A549 (cell line): ENCODE results near the gene CDT1. TPM values are rescaled to one million over a fixed set of nuclear protein-coding genes. Genes with fewer than 3 reads are reported as not detected.

Experiments used
- ATAC-seq, 2 experiments: fragments of 200-7000 bp in 1 of 2; fragments of >200 bp in 1 of 2; cut with Nextera tagmentation in 1 of 2; cut with Tn5 transposase in 1 of 2; 3 replicates each; pipeline versions ENCODE4 v1.8.0 to v1.9.1; 2018 to 2020; ENCODE audit warnings: mild to moderate bottlenecking in 1 of 2, moderate library complexity in 1 of 2
- CTCF ChIA-PET: fragments of 300-600 bp; sonication (Branson Sonifier 250); formaldehyde crosslinking; extraction: SDS; loops from one replicate; lab custom pipeline; 2021; ENCODE audit warnings: antibody characterized with exemption, inconsistent platforms; lab: Yijun Ruan, JAX
- POLR2A ChIA-PET: fragments of 350-600 bp; formaldehyde crosslinking; extraction: SDS; loops from one replicate; lab custom pipeline; 2021; ENCODE audit warnings: antibody characterized with exemption, inconsistent platforms; lab: Yijun Ruan, JAX
- DNase-seq, 2 experiments: peaks; one replicate each; pipeline versions ENCODE4 v3.0.0 to v3.0.0-alpha.2; 2011 to 2016; ENCODE audit warnings: low read depth in 1 of 2, low spot score in 1 of 2
- FAIRE-seq: peaks from 2 replicates; lab custom pipeline; 2011; peaks lifted over from hg19 to GRCh38; lab: Jason Lieb, UNC
- H3K27ac ChIP-seq, 2 experiments: fragments of >200 bp; sonication (Bioruptor Twin); formaldehyde crosslinking; 3 replicates each; pipeline ENCODE4 v1.5.1; 2016 to 2017
- H3K4me1 ChIP-seq: fragments of >200 bp; sonication (Bioruptor Twin); formaldehyde crosslinking; 3 replicates; pipeline ENCODE4 v1.6.1; 2016
- H3K4me2 ChIP-seq: fragments of >200 bp; sonication (Bioruptor Twin); formaldehyde crosslinking; 3 replicates; pipeline ENCODE4 v1.6.1; 2016
- H3K4me3 ChIP-seq: fragments of >200 bp; sonication (Bioruptor Twin); formaldehyde crosslinking; 3 replicates; pipeline ENCODE4 v1.5.1; 2016
- H3K9me3 ChIP-seq: fragments of >200 bp; sonication (Bioruptor Twin); formaldehyde crosslinking; 3 replicates; pipeline ENCODE4 v1.6.1; 2016
- CBX8 ChIP-seq: fragments of 200-600 bp; sonication (generic); IDR thresholded peaks from 2 replicates; pipeline ENCODE4 v1.6.1; 2016
- CEBPB ChIP-seq, 2 experiments: fragments of >200 bp in 1 of 2; sonication (Bioruptor Twin) in 1 of 2; formaldehyde crosslinking in 1 of 2; IDR thresholded peaks; 2 replicates each; pipeline ENCODE4 v1.6.1; 2012 to 2016
- EHMT2 ChIP-seq: fragments of 200-600 bp; sonication (generic); IDR thresholded peaks from 2 replicates; pipeline ENCODE4 v1.6.1; 2016; ENCODE audit warnings: antibody characterized with exemption, low read depth, mild to moderate bottlenecking, moderate library complexity
- FOSL2 ChIP-seq, 2 experiments: fragments of 450-650 bp in 1 of 2; fragments of >200 bp in 1 of 2; sonication (Bioruptor Twin) in 1 of 2; formaldehyde crosslinking; IDR thresholded peaks; 2 replicates each; pipeline versions ENCODE4 v1.5.0 to v1.6.1; 2016 to 2020; ENCODE audit warnings: mild to moderate bottlenecking in 1 of 2, moderate library complexity in 1 of 2
- HOXB5 ChIP-seq: fragments of 250-450 bp; sonication (Bioruptor Pico); IDR thresholded peaks from 2 replicates; pipeline ENCODE4 v1.5.0; 2020; ENCODE audit warnings: mild to moderate bottlenecking, moderate library complexity
- JUNB ChIP-seq: fragments of >200 bp; sonication (Bioruptor Twin); formaldehyde crosslinking; IDR thresholded peaks from 2 replicates; pipeline ENCODE4 v1.6.1; 2016
- MAFK ChIP-seq: fragments of 450-650 bp; IDR thresholded peaks from 2 replicates; pipeline ENCODE4 v1.6.1; 2014; ENCODE audit not compliant: partially characterized antibody
- MYC ChIP-seq: IDR thresholded peaks from 2 replicates; pipeline ENCODE4 v1.6.1; 2012; ENCODE audit warnings: mild to moderate bottlenecking, inconsistent platforms, low read length, improper control_type of control experiment, borderline replicate concordance
- NFE2L2 ChIP-seq: fragments of 150-350 bp; conservative IDR thresholded peaks from 2 replicates; pipeline ENCODE4 v1.6.1; 2014; ENCODE audit warnings: low read length
- PBX3 ChIP-seq: IDR thresholded peaks from 2 replicates; pipeline ENCODE4 v1.6.1; 2012
- RARB ChIP-seq: fragments of 250-450 bp; sonication (Bioruptor Pico); IDR thresholded peaks from 2 replicates; pipeline ENCODE4 v1.8.0; 2021; ENCODE audit warnings: mild to moderate bottlenecking, moderate library complexity
- RCOR1 ChIP-seq: fragments of 150-350 bp; IDR thresholded peaks from 2 replicates; pipeline ENCODE4 v1.6.1; 2014; ENCODE audit warnings: antibody characterized with exemption, low read length, low read depth
- RFX5 ChIP-seq: fragments of 450-650 bp; IDR thresholded peaks from 2 replicates; pipeline ENCODE4 v1.7.1; 2014; ENCODE audit warnings: antibody characterized with exemption, mild to moderate bottlenecking, moderate library complexity
- WGBS: methylation state at CpG from one replicate; pipeline ENCODE4 v1.1.6; 2017; ENCODE audit errors: missing lambda C conversion rate; 5-methylcytosine and 5-hydroxymethylcytosine counted together
- polyA plus RNA-seq, 4 experiments: library from polyadenylated mRNA; depleted of rRNA in 3 of 4; stranded (reverse); fragments of >200 nt; fragmentation: RNase III in 1 of 4; extraction: RNeasy Plus Mini Kit Qiagen cat#74134 plus additional on column Dnase treatment in 1 of 4; gene quantifications; 2 replicates in 3 of 4; 3 replicates in 1 of 4; pipeline ENCODE4 v1.2.3, GENCODE V29; 2011 to 2017
- TF ChIP-seq, protein P1 (sequence below): fragments of >200 bp; sonication (Bioruptor Twin); formaldehyde crosslinking; IDR thresholded peaks from 2 replicates; pipeline ENCODE4 v1.6.1; 2016

The CDT1 gene
- polyA plus RNA-seq, 2 of the 4 experiments (the other 2 are of a cell fraction): 3.8 to 16.0 TPM

GRCh38 chr16:88780142-88781062 lies 23.2 kb upstream of the CDT1 start:
- TF ChIP-seq CEBPB (IDR thresholded peaks at IDR 0.05) (no peak), NFE2L2 (no peak)
- WGBS: 84% methylated on average over 10 of the region's 13 CpGs
- no peak for FAIRE-seq
- Histone ChIP-seq H3K27ac (peak overlapping the region in 1 of 2 experiments; percentile 71; a peak in 3 of 6 replicates), H3K4me1 (peaks cover 44% of the 10 kb centered on the region), H3K9me3 (no peaks in the 10 kb centered on the region), H3K4me3 (no peak overlapping the region), H3K4me2 (peak overlapping the region; percentile 95)
- DNase-seq: no peak
- POLR2A ChIA-PET: no interaction called here
- CTCF ChIA-PET: interaction anchor here (1.0 to 1.7 kb wide), 7 partner anchors 8 to 32 kb away, joined by 3 to 6 read pairs (median 4); no protein-coding TSS in a partner anchor
- no peak for ATAC-seq

DNA sequence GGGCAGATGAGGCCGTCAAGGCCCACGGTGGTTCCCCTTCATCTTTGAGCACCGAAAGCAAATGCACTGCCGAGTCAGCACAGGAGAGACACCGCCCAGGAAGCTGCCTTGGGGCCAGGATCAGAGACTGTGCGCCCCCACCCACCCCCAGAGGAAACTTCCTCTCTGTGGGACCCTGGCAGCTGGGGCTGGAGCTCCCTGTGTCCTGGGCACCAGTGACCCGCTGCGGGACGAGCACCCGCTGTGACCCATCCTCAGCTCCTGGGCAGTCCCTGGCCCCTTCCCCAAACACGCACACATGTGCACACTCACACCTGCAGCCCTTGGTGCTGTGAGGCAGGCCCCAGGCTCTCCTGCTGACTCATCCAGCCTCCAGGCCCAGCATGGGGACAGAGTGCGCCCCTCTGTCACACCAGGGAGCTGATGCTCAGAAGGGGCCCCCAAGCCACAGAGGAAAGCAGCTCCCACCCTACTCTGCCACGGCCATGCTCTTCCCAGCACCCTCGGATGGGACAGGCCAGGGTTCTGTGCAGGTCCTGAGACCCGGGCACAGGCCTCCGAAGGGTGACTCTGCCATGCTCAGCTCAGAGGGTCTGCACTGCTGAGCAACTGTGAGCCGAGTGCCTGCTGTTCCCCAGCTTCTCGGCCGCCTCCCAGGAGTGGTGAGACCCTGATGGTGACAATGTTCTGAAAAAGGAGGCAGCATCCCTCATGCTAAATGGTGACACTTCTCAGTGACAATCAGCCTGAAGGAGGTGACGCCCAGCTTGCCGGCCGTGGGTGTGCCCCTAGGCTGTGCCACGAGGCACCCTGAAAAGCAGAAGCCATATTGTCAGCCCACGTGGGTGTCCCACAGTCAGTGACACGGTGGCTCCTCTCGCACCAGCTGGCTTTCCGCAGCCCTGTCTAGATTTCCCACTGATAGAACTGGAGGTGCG lies 22.2 kb upstream of the CDT1 start:
- H3K4me3 ChIP-seq: no peak overlapping the region
- no peak for DNase-seq
- no peaks in the 10 kb centered on the region for H3K9me3 ChIP-seq
- no peak for FAIRE-seq
- H3K4me1 ChIP-seq: peaks cover 48% of the 10 kb centered on the region
- H3K4me2 ChIP-seq: peak overlapping the region; percentile 95
- ChIA-PET CTCF (interaction anchor here (0.6 to 2.0 kb wide), 13 partner anchors 8 to 890 kb away, joined by 3 to 10 read pairs (median 4); no protein-coding TSS in a partner anchor), POLR2A (interaction anchor here (0.5 kb wide), 1 partner anchor 38 kb away, joined by 4 read pairs; no protein-coding TSS in a partner anchor)
- H3K27ac ChIP-seq: peak overlapping the region in 1 of 2 experiments; percentile 71; a peak in 3 of 6 replicates
- ATAC-seq: no peak
- TF ChIP-seq CBX8: no peak
- no peak for TF ChIP-seq EHMT2
- no peak for TF ChIP-seq RARB (CRISPR knock-in tag)
- TF ChIP-seq FOSL2 (IDR thresholded peaks at IDR 0.05): no peak
- TF ChIP-seq FOSL2 (CRISPR knock-in tag; IDR thresholded peaks at IDR 0.05): no peak
- no peak for TF ChIP-seq JUNB
- TF ChIP-seq MAFK: peak; percentile 40
- TF ChIP-seq RFX5: no peak
- TF ChIP-seq, protein P1, sequence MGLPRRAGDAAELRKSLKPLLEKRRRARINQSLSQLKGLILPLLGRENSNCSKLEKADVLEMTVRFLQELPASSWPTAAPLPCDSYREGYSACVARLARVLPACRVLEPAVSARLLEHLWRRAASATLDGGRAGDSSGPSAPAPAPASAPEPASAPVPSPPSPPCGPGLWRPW: no peak
- WGBS: 72% methylated on average over 20 of the region's 28 CpGs

DNA sequence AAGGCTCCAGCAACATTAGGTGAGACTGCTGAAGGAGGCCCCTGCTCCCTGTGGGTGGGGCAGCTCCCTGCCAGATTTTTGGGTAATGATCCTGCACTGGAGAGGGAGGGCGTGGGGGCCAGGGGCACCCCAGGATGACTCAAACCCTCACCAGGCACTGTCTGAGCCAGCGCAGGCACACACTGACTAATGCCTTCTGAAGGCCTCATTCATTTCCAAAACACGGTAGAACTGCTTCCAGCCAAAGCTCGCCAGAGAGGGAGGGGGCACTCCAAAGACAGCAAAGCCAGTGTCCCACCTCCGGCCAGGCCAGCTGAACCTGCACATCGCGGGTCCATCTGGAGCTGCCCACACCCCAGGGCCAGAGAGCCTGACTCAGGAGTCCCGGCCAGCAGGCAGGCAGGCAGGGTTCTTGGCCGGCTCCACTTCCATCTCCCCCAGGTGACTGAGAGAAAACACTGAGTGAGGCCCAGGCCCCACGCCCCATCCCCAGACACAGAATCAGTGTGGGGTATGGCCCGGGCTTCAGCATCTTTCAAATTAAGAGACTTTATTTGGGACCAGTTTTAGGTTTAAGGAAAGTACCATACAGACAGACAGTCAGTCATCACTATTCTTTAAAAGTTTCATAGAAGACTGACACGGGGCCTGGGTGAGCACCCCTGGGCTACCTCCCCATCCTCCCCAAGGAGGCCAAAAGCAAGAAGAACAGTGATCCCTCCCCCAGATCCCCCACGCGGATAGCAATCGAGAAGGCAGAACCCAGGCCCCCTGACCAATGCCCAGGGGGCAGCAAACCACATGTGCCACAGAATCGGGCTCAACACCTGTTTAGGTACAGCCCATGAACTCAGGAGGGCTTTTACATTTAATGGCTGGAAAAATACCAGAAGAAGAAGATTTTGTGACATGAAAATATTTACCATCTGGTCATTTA lies 20.9 kb upstream of the CDT1 start:
- Histone ChIP-seq H3K27ac (peak overlapping the region; percentile 97 to 99; a peak in 4 of 6 replicates), H3K4me2 (peak overlapping the region; percentile 95), H3K4me3 (peak overlapping the region; percentile 99), H3K4me1 (peaks cover 48% of the 10 kb centered on the region), H3K9me3 (no peaks in the 10 kb centered on the region)
- ATAC-seq (peak in 1 of 2 experiments; percentile 32; a peak in 3 of 6 replicates), FAIRE-seq (no peak), DNase-seq (no peak)
- ChIA-PET CTCF (interaction anchor here (0.8 to 5.6 kb wide), 14 partner anchors 9 to 385 kb away, joined by 3 to 41 read pairs (median 4); no protein-coding TSS in a partner anchor), POLR2A (interaction anchor here (2.4 kb wide), 1 partner anchor 29 kb away, joined by 18 read pairs; the partner anchor contains the start of gene APRT)
- 39% methylated on average over 14 of the region's 16 CpGs for WGBS
- TF ChIP-seq CEBPB (IDR thresholded peaks at IDR 0.05) (no peak), RCOR1 (no peak), PBX3 (no peak), HOXB5 (no peak), MYC (no peak), FOSL2 (IDR thresholded peaks at IDR 0.05) (peak; percentile 26; the same call in 1 of the 2 replicates), FOSL2 (CRISPR knock-in tag; IDR thresholded peaks at IDR 0.05) (no peak)
